Measurements from ENCODE around the gene AXL.

AXL gene

DNA sequence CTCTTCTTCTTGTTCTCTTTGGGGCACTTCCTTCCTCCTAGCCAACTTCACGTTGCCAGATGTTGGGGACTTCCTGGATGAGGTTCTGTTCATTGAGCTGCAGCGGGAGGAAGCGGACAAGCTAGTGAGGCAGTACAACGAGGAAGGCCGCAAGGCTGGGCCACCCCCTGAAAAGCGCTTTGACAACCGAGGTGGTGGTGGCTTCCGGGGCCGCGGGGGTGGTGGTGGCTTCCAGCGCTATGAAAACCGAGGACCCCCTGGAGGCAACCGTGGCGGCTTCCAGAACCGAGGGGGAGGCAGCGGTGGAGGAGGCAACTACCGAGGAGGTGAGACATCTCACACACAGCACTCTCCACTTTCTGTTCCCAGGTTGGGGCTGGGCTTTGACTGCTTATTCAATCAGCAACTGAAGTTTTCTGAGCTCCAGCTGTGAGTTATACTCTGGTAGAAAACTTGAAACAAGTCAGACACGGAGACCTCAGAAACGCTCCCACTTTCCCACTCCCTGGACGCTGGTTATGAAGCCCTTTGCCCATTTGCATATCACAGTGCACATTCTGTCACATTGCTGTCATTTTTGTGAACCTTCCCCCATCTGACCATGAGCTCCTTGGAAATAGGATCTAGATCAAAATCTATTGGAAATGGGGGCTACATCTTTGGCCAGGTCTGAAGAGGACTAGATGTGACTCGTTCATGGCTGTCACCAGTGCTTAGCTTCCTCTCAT lies 83.8 kb downstream of the AXL start:
- Histone ChIP-seq H3K27ac (ENCODE audit: low read length) (no peak overlapping the region), H3K4me3 (ENCODE audit: low read length in 2 of 2) (no peak overlapping the region), H3K9ac (ENCODE audit: low read length in 2 of 2) (no peak overlapping the region), H3K9me3 (ENCODE audit: control insufficient read depth in 2 of 2, low read length in 2 of 2) (no peaks in the 10 kb centered on the region), H3K27me3 (ENCODE audit: control insufficient read depth in 1 of 2, insufficient read depth in 2 of 2, low read length in 2 of 2) (no peaks in the 10 kb centered on the region), H3K4me1 (ENCODE audit: control insufficient read depth, insufficient read depth, low read length) (peaks cover 39% of the 10 kb centered on the region), H3K36me3 (ENCODE audit: control insufficient read depth in 2 of 2, insufficient read depth in 2 of 2, low read length in 2 of 2) (peaks cover 32 to 54% of the 10 kb centered on the region in 2 donors)

DNA sequence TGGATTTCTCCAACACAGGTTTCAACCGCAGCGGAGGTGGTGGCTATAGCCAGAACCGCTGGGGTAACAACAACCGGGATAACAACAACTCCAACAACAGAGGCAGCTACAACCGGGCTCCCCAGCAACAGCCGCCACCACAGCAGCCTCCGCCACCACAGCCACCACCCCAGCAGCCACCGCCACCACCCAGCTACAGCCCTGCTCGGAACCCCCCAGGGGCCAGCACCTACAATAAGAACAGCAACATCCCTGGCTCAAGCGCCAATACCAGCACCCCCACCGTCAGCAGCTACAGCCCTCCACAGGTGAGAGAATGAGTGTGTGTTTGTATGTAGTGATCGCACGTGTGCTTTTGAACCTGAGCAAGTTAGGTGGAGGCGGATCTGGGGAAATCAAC lies 84.9 kb downstream of the AXL start:
- Histone ChIP-seq H3K4me1 (ENCODE audit: control insufficient read depth, insufficient read depth, low read length) (peaks cover 39% of the 10 kb centered on the region), H3K27me3 (ENCODE audit: control insufficient read depth in 1 of 2, insufficient read depth in 2 of 2, low read length in 2 of 2) (no peaks in the 10 kb centered on the region), H3K9me3 (ENCODE audit: control insufficient read depth in 2 of 2, low read length in 2 of 2) (no peaks in the 10 kb centered on the region), H3K4me3 (ENCODE audit: low read length in 2 of 2) (no peak overlapping the region), H3K27ac (ENCODE audit: low read length) (peak overlapping the region; percentile 46), H3K36me3 (ENCODE audit: control insufficient read depth in 2 of 2, insufficient read depth in 2 of 2, low read length in 2 of 2) (peaks cover 32 to 58% of the 10 kb centered on the region in 2 donors), H3K9ac (ENCODE audit: low read length in 2 of 2) (no peak overlapping the region)

DNA sequence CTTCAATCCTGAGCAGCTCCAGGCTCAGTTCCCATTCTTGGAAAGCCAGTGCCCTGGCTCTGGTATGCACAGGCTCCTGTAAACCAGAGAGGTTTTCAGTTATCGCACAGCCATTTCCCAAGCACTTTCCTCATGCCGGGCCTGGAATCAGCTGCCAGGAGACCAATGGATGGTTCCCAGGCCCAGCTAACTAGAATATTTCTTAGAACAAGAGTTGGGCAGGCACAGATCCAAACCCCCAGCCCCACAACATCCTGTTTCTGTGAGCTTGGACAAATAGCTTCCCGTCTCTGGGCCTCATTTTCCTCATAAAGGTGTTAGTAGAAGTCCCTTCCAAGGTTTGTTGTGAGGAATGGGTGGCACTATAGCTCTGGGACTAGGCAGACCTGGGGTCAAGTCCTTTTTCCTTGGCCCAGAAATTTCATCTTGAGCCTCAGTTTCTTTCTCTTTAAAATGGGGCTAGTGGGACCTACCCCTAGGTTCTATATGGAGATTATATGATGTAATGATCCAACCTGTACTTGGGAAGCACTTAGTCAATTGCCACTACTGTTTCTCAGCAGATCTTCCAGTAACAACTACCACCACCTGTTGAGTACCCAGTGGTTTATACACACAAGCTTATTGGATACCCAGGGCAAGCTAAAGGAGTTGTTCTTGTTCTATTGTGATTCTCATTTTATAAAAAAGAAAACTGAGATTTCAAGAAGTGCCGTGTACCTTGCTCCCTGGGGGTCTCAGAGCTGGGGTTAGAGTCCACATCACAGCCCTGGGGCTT lies 85.9 kb downstream of the AXL start:
- H3K9me3 ChIP-seq (ENCODE audit: control insufficient read depth in 2 of 2, low read length in 2 of 2): no peaks in the 10 kb centered on the region
- H3K9ac ChIP-seq (ENCODE audit: low read length in 2 of 2): peak overlapping the region in 1 of 2 donors; percentile 13
- H3K27ac ChIP-seq (ENCODE audit: low read length): peak overlapping the region; percentile 46
- no peak overlapping the region for H3K4me3 ChIP-seq (ENCODE audit: low read length in 2 of 2)
- peaks cover 37% of the 10 kb centered on the region for H3K4me1 ChIP-seq (ENCODE audit: control insufficient read depth, insufficient read depth, low read length)
- H3K27me3 ChIP-seq (ENCODE audit: control insufficient read depth in 1 of 2, insufficient read depth in 2 of 2, low read length in 2 of 2): no peaks in the 10 kb centered on the region
- H3K36me3 ChIP-seq (ENCODE audit: control insufficient read depth in 2 of 2, insufficient read depth in 2 of 2, low read length in 2 of 2): peaks cover 32 to 58% of the 10 kb centered on the region in 2 donors

DNA sequence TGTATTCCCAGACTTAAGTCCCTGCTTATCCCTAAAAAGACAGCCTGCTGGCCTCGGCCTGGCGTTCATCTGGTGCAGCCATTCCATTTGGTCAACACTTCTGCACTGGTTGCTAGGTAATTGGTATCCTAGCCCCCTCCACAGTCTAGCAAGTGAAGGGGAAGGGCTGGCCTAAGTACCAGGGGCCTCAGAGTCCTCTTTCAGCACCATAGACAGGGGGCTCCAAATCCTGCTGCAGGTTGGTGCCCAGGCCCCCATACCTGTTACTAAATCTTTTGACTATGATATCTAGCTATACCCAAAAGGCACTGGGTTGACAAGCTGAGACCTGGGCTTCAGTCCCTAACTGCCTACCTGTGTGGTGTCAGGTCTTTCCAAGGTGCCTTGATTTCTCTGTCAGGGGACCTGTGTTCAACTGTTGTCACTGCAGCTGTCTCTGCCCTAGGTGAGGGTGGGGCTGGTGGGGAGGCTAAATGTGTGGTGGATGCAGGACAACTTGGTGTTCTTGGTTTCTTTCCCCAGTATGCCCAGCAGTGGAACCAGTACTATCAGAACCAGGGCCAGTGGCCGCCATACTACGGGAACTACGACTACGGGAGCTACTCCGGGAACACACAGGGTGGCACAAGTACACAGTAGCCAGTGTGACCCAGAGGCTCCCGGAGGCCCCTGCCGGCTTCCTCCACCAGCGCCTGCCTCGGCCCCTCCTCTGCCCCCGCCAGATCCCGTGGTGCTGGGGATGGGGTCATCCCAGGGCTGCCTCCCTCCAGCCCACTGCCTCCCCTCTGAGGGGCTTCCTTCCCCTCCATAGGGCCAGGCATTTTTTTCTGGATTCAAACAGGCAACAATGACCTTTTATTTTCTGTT lies 87.1 kb downstream of the AXL start:
- no peak overlapping the region for H3K27ac ChIP-seq (ENCODE audit: low read length)
- H3K4me3 ChIP-seq (ENCODE audit: low read length in 2 of 2): no peak overlapping the region
- H3K9ac ChIP-seq (ENCODE audit: low read length in 2 of 2): no peak overlapping the region
- peaks cover 30 to 55% of the 10 kb centered on the region in 2 donors for H3K36me3 ChIP-seq (ENCODE audit: control insufficient read depth in 2 of 2, insufficient read depth in 2 of 2, low read length in 2 of 2)
- no peaks in the 10 kb centered on the region for H3K27me3 ChIP-seq (ENCODE audit: control insufficient read depth in 1 of 2, insufficient read depth in 2 of 2, low read length in 2 of 2)
- peaks cover 35% of the 10 kb centered on the region for H3K4me1 ChIP-seq (ENCODE audit: control insufficient read depth, insufficient read depth, low read length)
- no peaks in the 10 kb centered on the region for H3K9me3 ChIP-seq (ENCODE audit: control insufficient read depth in 2 of 2, low read length in 2 of 2)

DNA sequence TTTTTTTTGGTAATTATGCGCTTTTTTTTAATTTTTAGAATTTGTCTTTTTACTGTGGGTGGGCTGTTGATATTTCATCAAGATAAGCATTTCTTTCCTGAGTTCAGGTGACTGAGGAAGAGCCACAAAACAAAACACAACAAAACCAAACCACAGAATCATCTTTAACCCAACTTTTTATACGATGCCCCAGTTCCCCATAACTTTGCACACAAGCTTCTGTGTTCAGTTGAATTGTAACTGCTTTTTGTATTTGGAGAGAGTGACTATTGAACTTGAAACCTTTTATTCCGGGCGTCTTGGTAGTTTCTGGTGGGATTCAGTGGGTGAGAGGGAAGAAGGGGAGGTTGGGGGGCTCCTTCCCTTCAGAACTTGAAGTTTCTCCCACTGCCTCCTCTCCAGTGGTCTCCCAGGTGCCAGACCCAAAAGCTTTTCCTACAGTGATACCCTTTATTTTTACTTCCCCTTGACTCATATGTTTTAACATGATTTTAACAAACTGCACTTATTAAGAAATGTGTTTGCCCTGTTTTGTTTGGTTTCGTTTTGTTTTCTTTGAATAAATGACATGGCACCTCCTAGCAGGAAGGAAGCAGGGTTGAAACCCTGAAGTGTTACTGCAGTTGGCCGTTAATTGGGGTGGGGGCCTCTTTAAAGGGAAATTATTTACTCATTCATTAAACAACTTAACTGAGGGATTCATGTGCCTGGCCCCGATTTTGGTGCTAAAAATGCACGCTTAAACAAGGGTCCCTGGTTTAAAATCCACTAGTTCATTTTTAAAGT lies 88.3 kb downstream of the AXL start:
- peaks cover 23 to 48% of the 10 kb centered on the region in 2 donors for H3K36me3 ChIP-seq (ENCODE audit: control insufficient read depth in 2 of 2, insufficient read depth in 2 of 2, low read length in 2 of 2)
- no peaks in the 10 kb centered on the region for H3K27me3 ChIP-seq (ENCODE audit: control insufficient read depth in 1 of 2, insufficient read depth in 2 of 2, low read length in 2 of 2)
- H3K4me1 ChIP-seq (ENCODE audit: control insufficient read depth, insufficient read depth, low read length): peaks cover 40% of the 10 kb centered on the region
- peak overlapping the region; percentile 92 for H3K27ac ChIP-seq (ENCODE audit: low read length)
- no peak overlapping the region for H3K4me3 ChIP-seq (ENCODE audit: low read length in 2 of 2)
- no peak overlapping the region for H3K9ac ChIP-seq (ENCODE audit: low read length in 2 of 2)
- H3K9me3 ChIP-seq (ENCODE audit: control insufficient read depth in 2 of 2, low read length in 2 of 2): no peaks in the 10 kb centered on the region

DNA sequence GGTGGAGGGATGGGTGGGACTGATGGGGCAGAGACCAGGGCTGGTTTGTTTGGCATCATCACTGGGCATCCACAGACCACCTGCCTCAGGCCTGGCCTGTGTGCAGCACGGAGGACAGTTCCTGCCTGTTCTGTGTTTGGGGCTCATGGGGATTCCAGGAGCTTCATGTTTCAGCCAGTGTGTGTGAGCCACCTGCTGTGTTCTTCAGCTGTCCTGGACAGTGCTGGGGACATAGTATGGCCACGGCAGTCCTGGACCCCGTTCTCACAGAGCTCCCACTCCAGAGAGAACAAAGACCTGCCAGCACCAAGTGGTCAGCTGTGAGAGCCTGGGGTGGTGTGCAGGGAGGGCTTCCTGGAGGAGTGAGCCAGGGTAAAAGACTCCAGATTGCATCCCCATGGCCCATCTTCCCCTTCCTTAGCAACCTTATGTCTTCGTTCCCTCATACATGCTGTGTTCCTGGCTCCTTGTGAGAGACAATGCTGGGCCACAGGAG lies 89.0 kb downstream of the AXL start:
- Histone ChIP-seq H3K9ac (ENCODE audit: low read length in 2 of 2) (peak overlapping the region; percentile 65 to 78), H3K4me1 (ENCODE audit: control insufficient read depth, insufficient read depth, low read length) (peaks cover 40% of the 10 kb centered on the region), H3K36me3 (ENCODE audit: control insufficient read depth in 2 of 2, insufficient read depth in 2 of 2, low read length in 2 of 2) (peaks cover 30 to 47% of the 10 kb centered on the region in 2 donors), H3K27ac (ENCODE audit: low read length) (peak overlapping the region; percentile 92), H3K27me3 (ENCODE audit: control insufficient read depth in 1 of 2, insufficient read depth in 2 of 2, low read length in 2 of 2) (no peaks in the 10 kb centered on the region), H3K9me3 (ENCODE audit: control insufficient read depth in 2 of 2, low read length in 2 of 2) (no peaks in the 10 kb centered on the region), H3K4me3 (ENCODE audit: low read length in 2 of 2) (peak overlapping the region in 1 of 2 donors; percentile 98)

DNA sequence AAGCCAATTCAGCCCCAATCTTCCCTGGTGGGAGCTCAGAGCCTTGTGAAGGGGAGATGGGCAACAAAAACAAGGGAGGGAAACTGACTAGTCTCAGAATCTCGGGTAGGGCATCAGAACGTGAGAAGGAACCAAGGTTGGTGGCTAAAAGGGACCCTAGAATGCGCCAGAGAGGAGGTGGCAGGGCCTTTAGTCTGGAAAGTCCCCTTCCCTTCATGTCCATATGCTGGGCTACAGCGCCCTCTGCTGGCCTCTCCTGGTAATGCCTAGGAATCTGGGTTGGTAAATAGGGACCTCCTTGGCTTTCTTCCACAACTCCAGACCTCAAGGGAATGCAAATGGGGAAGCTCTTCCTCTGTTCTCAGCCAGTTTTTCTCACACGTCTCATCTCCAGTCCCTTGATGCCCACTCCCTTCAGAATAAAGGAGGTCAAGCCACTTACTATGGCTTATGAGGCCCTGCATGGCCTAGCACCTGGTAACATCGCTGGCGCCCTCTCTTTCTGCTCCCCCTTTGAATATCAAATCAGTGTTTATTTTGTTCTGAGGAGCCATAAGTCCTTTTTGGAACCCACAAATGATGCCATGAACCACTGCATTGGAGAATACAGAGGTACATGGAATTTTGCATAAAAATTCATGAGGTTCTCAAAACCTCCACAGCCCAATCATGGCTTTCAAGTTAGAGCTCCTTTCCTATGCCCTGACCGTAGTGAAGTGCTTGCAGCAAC lies 89.6 kb downstream of the AXL start:
- Histone ChIP-seq H3K9ac (ENCODE audit: low read length in 2 of 2) (peak overlapping the region; percentile 78 to 94), H3K9me3 (ENCODE audit: control insufficient read depth in 2 of 2, low read length in 2 of 2) (no peaks in the 10 kb centered on the region), H3K27me3 (ENCODE audit: control insufficient read depth in 1 of 2, insufficient read depth in 2 of 2, low read length in 2 of 2) (no peaks in the 10 kb centered on the region), H3K4me3 (ENCODE audit: low read length in 2 of 2) (peak overlapping the region; percentile 97 to 98), H3K36me3 (ENCODE audit: control insufficient read depth in 2 of 2, insufficient read depth in 2 of 2, low read length in 2 of 2) (peaks cover 37 to 49% of the 10 kb centered on the region in 2 donors), H3K4me1 (ENCODE audit: control insufficient read depth, insufficient read depth, low read length) (peaks cover 40% of the 10 kb centered on the region), H3K27ac (ENCODE audit: low read length) (peak overlapping the region; percentile 92)

DNA sequence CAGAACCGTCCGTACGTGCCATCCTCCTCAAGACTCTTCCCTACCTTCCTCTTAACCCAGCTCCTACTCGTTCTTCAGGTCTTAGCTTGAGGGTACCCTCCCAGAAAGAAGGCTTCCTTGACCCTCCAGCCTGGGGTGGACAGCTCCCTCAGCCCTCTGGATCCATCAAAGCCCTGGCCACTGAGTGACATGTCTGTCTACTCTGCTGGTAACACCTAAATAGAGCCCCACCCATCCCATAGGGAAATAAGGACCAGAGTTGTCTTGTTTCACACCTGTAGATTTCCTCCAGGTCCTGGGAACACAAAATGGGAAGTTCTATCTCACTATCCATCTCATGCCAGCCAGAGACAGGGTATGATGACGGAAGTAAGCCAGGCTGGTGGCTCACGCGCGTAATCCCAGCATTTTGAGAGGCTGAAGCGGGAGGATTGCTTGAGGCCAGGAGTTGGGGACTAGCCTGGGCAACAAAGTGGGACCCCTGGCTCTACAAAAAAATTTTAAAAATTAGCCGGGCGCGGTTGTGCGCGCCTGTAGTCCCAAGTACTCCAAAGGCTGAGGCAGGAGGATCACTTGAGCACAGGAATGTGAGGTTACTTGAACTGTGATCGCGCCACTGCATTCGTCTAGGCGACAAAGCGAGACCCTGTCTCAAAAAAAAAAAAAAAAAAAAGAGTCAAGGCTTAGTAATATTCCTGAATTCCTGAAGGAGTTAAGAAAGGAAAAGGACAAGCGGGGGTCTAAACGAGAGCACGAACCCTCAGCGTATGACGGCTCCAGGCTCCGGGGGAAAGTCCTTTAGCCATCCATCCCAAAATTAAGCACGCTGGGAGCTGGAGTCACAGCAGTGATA lies 90.4 kb downstream of the AXL start:
- H3K27ac ChIP-seq (ENCODE audit: low read length): peak overlapping the region; percentile 92
- H3K4me3 ChIP-seq (ENCODE audit: low read length in 2 of 2): peak overlapping the region; percentile 97 to 98
- no peaks in the 10 kb centered on the region for H3K27me3 ChIP-seq (ENCODE audit: control insufficient read depth in 1 of 2, insufficient read depth in 2 of 2, low read length in 2 of 2)
- H3K4me1 ChIP-seq (ENCODE audit: control insufficient read depth, insufficient read depth, low read length): peaks cover 37% of the 10 kb centered on the region
- H3K36me3 ChIP-seq (ENCODE audit: control insufficient read depth in 2 of 2, insufficient read depth in 2 of 2, low read length in 2 of 2): peaks cover 32 to 41% of the 10 kb centered on the region in 2 donors
- peak overlapping the region; percentile 94 to 99 for H3K9ac ChIP-seq (ENCODE audit: low read length in 2 of 2)
- no peaks in the 10 kb centered on the region for H3K9me3 ChIP-seq (ENCODE audit: control insufficient read depth in 2 of 2, low read length in 2 of 2)

Measured in stomach smooth muscle (tissue), 2 donors.